G401 (cell line): ENCODE results near the gene ZNF230. TPM values are rescaled to one million over a fixed set of nuclear protein-coding genes. Genes with fewer than 3 reads are reported as not detected.
A peak's percentile ranks its signal among the peaks of the same experiment; 100 is the strongest.

Experiments used
- DNase-seq: peaks from one replicate; pipeline ENCODE4 v3.0.0-alpha.2; 2015; ENCODE audit warnings: low spot score
- in situ Hi-C: cut with HindIII; loops from 2 replicates; pipeline ENCODE4 v1.10.0; 2016; ENCODE audit warnings: low sequenced_read_pairs, mixed read lengths
- total RNA-seq: library from RNA; depleted of rRNA; stranded (reverse); fragments of >200 nt; shearing (Covaris generic); gene quantifications from 2 replicates; pipeline ENCODE4 v1.2.3, GENCODE V29; 2014; rRNA removed

ZNF230 gene
- total RNA-seq, 1 experiment from 2014 or later, result 1.4 TPM

DNA sequence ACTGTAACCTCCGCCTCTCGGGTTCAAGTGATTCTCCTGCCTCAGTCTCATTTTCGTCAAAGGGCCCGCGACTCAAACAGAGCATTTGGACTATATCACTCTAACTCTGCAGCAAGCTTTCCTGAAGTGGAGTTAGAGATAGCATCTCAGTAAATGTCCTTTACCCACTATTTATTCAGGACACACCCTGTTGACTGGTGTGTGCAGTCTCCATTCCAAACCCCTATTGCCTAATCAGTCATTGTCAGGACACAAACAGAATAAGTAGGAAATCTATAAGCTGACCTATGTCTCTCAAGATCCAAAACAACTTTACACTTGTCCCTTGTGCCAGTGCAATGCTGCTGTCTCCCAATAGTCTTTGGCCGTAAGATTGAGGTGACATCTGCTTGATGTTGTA lies 23.9 kb downstream of the ZNF230 start:
- DNase-seq, result no peak
- in situ Hi-C loops, result no loop called here

DNA sequence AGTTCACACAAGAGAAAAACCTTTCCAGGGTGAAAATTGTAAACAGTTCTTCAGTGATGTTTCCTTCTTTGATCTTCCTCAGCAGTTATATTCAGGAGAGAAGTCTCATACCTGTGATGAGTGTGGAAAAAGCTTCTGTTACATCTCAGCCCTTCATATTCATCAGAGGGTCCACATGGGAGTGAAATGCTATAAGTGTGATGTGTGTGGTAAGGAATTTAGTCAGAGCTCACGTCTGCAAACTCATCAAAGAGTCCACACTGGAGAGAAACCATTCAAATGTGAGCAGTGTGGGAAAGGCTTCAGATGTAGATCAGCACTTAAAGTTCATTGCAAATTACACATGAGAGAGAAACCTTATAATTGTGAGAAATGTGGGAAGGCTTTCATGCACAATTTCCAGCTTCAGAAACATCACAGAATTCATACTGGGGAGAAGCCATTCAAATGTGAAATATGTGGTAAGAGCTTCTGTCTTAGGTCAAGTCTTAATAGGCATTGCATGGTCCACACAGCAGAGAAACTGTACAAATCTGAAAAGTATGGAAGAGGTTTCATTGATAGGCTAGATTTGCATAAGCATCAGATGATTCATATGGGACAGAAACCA lies 29.3 kb downstream of the ZNF230 start:
- in situ Hi-C loops, result no loop called here
- no peak for DNase-seq

DNA sequence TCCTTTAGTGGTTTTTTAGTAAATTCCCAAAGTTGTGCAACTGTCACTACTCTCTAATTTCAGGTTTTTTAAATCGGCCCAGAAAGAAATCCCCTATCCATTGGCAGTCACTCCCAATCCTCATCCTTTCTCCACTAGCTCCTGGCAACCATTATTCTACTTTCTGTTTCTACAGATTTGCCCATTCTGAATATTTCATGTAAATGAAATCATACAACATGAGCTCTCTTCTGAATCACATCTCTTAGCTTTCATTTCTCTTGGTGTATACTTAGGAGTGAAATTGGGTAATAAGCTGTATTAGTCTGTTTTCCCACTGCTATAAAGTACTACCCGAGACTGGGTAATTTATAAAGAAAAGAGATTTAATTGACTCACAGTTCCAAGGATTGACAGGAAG lies 39.4 kb downstream of the ZNF230 start:
- in situ Hi-C loops, result no loop called here

DNA sequence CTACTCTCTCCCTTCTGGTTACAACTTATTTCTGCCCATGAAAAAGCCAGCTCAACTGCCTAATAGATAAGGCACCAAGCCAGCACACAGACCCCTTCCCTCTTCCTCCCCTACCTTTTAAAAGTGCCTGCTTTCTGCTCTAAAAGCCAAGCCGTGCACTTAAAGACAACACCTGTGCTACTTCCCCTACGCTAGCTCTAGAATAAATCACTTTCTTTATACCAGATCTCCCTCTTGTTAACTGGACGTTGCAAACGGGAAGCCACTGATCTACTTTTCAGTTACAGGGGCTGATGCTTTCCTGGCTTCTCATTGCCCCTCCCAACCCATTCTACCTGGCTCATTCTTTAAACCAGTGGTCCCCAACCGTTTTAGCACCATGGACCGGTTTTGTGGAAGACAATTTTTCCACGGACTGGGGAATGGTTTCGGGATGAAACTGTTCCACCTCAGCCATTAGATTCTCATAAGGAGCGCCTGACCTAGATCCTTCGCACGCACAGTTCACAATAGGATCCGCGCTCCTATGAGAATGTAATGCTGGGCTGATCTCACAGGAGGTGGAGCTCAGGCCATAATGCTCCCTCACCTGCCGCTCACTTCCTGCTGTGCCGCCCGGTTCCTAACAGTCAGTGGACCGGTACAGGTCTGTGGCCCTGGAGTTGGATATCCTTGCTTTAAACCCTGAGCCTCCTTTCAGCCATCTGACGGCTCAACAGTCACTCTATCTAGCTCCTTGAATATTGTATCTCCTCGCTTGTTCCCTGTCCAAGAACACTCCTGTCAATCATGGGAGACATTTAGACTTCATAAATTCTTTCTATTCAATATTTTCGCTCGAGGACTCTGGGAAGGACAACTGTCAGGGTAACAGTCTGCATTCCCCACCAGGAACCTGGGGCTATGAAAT lies 48.2 kb downstream of the ZNF230 start:
- DNase-seq, result peak; percentile 48

More for the DNA sequence above, 39.4 kb downstream of the ZNF230 start:
- DNase-seq, result no peak

DNA sequence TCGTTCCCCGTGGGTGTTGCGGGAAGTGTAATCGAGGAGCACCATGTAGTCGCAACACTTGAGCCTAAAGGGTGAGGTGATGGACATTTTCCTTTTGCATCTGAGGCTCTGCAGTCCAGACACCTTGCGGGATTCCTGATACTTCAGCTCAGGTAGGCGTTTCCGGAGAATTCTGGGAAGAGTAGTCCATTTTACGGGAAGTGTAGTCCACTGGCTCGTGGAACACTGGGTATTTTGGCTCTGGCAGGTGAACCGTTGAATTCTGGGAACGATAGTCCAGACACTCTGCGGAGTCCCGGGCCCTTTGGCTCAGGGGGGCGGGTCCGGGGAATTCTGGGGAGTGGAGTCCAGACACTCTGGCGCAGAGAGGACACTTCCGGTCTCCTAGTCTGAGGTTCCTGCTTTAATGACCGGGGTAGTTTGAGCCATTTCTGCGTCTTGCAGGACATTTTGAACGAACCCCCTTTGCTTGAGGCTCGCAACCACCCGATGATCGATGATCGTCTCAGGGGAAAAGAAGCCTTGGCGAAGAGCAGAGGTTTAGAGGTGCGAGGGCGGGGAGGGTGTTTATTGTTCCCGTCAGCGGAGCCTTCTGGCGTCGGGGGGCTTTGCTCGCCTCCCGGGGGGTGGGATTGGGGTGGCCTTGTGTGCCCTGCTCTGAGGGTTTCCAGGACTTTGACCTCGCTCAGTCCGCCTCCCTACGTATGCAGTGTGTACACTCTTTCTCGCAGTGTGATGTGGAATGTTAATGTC lies 49.1 kb downstream of the ZNF230 start, which contains the start of gene ZNF223:
Gene ZNF223 (plus strand): TSS at position 387 of the 753 bp plus-strand sequence. CDS start 3,141 bp downstream, outside the sequence.
- DNase-seq, result peak; percentile 98
- in situ Hi-C loops, result no loop called here

More for the DNA sequence above, 48.2 kb downstream of the ZNF230 start:
- in situ Hi-C loops, result no loop called here

DNA sequence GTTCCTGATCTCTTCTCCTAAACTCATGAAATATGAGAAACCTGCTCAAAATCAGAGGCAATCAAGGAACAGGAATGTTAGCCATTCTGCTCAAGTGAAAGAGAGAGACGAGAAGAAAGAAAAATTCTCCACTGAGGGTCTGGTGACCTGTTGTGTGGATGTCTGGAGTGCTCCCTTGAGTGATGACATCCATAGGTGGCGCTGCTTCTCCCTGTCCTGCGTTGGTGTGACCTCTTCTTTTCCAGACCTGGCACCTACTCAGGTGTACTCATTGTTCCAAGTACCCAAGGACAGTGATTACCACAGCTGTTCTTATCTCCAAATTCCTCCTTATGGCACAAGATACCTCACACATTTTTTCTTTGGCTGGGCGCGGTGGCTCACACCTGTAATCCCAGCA lies 53.1 kb downstream of the ZNF230 start:
- in situ Hi-C loops, result no loop called here
- DNase-seq, result no peak

DNA sequence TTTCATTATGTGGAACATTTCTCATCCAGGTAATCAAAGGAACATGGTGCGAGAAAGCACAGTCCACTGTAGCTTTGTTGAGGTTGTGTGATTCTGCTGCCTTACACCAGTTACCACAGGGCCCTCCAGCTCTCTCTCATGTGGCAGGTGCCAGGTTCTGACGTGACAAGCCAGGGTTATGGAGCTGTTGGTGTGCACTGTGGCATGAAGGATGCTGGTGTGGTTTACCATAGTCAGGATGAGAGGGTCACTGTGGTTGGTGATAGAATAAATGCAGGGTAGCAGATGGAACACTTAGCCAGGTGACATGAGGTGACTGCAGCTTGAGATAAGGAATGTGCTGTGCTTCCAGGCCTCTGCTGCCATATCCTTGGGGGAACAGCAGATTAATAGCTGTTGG lies 56.5 kb downstream of the ZNF230 start:
- DNase-seq, result no peak
- in situ Hi-C loops, result no loop called here

DNA sequence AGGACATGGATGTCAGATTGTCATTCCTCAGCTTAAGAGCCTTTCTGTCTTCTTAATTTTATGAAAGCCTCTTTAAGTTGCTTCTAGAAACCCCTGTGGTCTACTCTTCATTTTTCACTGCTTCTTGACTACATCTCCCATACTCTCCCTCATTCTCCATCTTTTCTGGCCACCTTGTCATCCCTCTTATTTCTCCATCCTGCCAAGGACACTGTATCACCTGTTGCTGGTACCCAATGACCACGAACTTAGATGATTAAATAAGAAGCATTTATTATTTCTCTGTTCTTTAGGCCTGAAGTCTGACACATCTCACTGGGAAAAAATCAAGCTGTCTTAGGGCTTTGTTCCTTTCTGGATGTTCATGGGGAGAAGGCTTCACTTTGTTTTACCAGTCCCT lies 58.3 kb downstream of the ZNF230 start:
- in situ Hi-C loops, result no loop called here
- no peak for DNase-seq

Other genes with a start within 250 kb of the ZNF230 start
- gene SMG9, start 248.0 kb upstream of the ZNF230 start, total RNA-seq, result 18.3 and 22.3 TPM in 2 replicates
- gene KCNN4, start 222.0 kb upstream of the ZNF230 start, total RNA-seq, result 4.2 and 5.7 TPM in 2 replicates
- not detected in 2 replicates for gene LYPD5, start 200.5 kb upstream of the ZNF230 start, total RNA-seq
- 3.8 and 13.4 TPM in 2 replicates for gene ZNF283, start 175.6 kb upstream of the ZNF230 start, total RNA-seq
- gene ZNF404, start 119.0 kb upstream of the ZNF230 start, total RNA-seq, result not detected in 2 replicates
- gene ZNF45, start 67.7 kb upstream of the ZNF230 start, total RNA-seq, result 21.8 and 35.1 TPM in 2 replicates
- 0.61 and 1.0 TPM in 2 replicates for gene ZNF221, start 51.7 kb upstream of the ZNF230 start, total RNA-seq
- gene ZNF155, start 18.8 kb upstream of the ZNF230 start, total RNA-seq, result 0.68 and 5.2 TPM in 2 replicates
- gene ZNF222, start 22.4 kb downstream of the ZNF230 start, total RNA-seq, result not detected in 2 replicates
- gene ZNF223, start 49.1 kb downstream of the ZNF230 start, total RNA-seq, result 0.18 and 0.37 TPM in 2 replicates
- gene ZNF284, start 69.2 kb downstream of the ZNF230 start, total RNA-seq, result 0.25 TPM in 1 of 2 replicates, not detected in the other
- 4.7 and 11.3 TPM in 2 replicates for gene ZNF224, start 91.4 kb downstream of the ZNF230 start, total RNA-seq
- 1.3 and 2.3 TPM in 2 replicates for gene ZNF225, start 110.4 kb downstream of the ZNF230 start, total RNA-seq
- 0.03 TPM in 1 of 2 replicates, not detected in the other for gene ZNF234, start 138.6 kb downstream of the ZNF230 start, total RNA-seq
- gene ZNF226, start 162.1 kb downstream of the ZNF230 start, total RNA-seq, result 9.1 and 14.4 TPM in 2 replicates
- gene ZNF227, start 209.6 kb downstream of the ZNF230 start, total RNA-seq, result 12.1 and 15.1 TPM in 2 replicates